Activated T-helper 2 cell treated with anti-CD3 and anti-CD28 coated beads, Interferon-gamma antibody, Interleukin-2, Interleukin-4, amounts not matched to agents 10 μg/mL and 5 μg/mL and 100 μg/mL, durations not matched to agents 14 hours and 24 hours and 36 hours (primary cell): ENCODE results near the gene SPPL2C. TPM values are rescaled to one million over a fixed set of nuclear protein-coding genes. Genes with fewer than 3 reads are reported as not detected.
"Not testable (repeated sequence)": the region's sequence is repeated elsewhere in the genome, so short reads cannot be mapped to it uniquely, and the experiment has no call there.

Source experiments
- DNase-seq: peaks from one replicate; pipeline ENCODE4 v3.0.0; 2021; ENCODE audit warnings: low spot score
- H3K27ac Mint-ChIP-seq: one replicate; pipeline ENCODE4 v1.8.0; 2021; ENCODE audit warnings: mixed read lengths
- H3K27me3 Mint-ChIP-seq: one replicate; pipeline ENCODE4 v1.8.0; 2021; ENCODE audit warnings: low read depth, mixed read lengths
- H3K36me3 Mint-ChIP-seq: one replicate; pipeline ENCODE4 v1.8.0; 2021; ENCODE audit warnings: low read depth, mixed read lengths
- H3K4me1 Mint-ChIP-seq: one replicate; pipeline ENCODE4 v1.8.0; 2021; ENCODE audit warnings: low read depth, mixed read lengths
- H3K4me3 Mint-ChIP-seq: one replicate; pipeline ENCODE4 v1.8.0; 2021; ENCODE audit warnings: low read depth, mild to moderate bottlenecking, moderate library complexity, mixed read lengths
- H3K9me3 Mint-ChIP-seq: one replicate; pipeline ENCODE4 v1.8.0; 2021; ENCODE audit warnings: mixed read lengths
- intact Hi-C: fragments of 100-400 bp; cut with micrococcal nuclease; formaldehyde crosslinking; loops from one replicate; pipeline ENCODE4 v1.15.1; 2023
- total RNA-seq: library from RNA; stranded (reverse); gene quantifications from 2 replicates; pipeline ENCODE4 v1.2.3, GENCODE V29; 2022

The SPPL2C gene
- total RNA-seq, 1 donor from 2014 or later = not detected

GRCh38 chr17:45857977-45858708 is 13.5 kb downstream of the SPPL2C start:
- H3K9me3 Mint-ChIP-seq = no peaks in the 10 kb centered on the region
- intact Hi-C loops = no loop called here
- H3K27me3 Mint-ChIP-seq = peaks cover 19% of the 10 kb centered on the region
- no peak for DNase-seq
- no peak overlapping the region for H3K27ac Mint-ChIP-seq
- H3K4me1 Mint-ChIP-seq = no peaks in the 10 kb centered on the region
- H3K36me3 Mint-ChIP-seq = no peaks in the 10 kb centered on the region
- no peak overlapping the region for H3K4me3 Mint-ChIP-seq

GRCh38 chr17:45861165-45861564 is 16.5 kb downstream of the SPPL2C start:
- H3K27ac Mint-ChIP-seq = no peak overlapping the region

GRCh38 chr17:45862127-45862526 is 17.4 kb downstream of the SPPL2C start:
- H3K27ac Mint-ChIP-seq, H3K4me1 Mint-ChIP-seq, H3K36me3 Mint-ChIP-seq, DNase-seq, H3K9me3 Mint-ChIP-seq, H3K4me3 Mint-ChIP-seq, intact Hi-C loops: not testable (repeated sequence)
- peaks cover 27% of the 10 kb centered on the region for H3K27me3 Mint-ChIP-seq

More at GRCh38 chr17:45861165-45861564, 16.5 kb downstream of the SPPL2C start:
- Mint-ChIP-seq H3K4me3 (no peak overlapping the region), H3K27me3 (peaks cover 27% of the 10 kb centered on the region), H3K36me3 (no peaks in the 10 kb centered on the region), H3K4me1 (no peaks in the 10 kb centered on the region), H3K9me3 (no peaks in the 10 kb centered on the region)
- no peak for DNase-seq
- intact Hi-C loops = no loop called here

- no peak for DNase-seq
Measured at GRCh38 chr17:45863857-45864654, 19.4 kb downstream of the SPPL2C start.

GRCh38 chr17:45867171-45867570 is 22.5 kb downstream of the SPPL2C start:
- intact Hi-C loops = no loop called here
- no peaks in the 10 kb centered on the region for H3K9me3 Mint-ChIP-seq
- peaks cover 18% of the 10 kb centered on the region for H3K27me3 Mint-ChIP-seq
- H3K27ac Mint-ChIP-seq = no peak overlapping the region
- no peak for DNase-seq
- H3K4me3 Mint-ChIP-seq = no peak overlapping the region
- H3K36me3 Mint-ChIP-seq = no peaks in the 10 kb centered on the region
- H3K4me1 Mint-ChIP-seq = peaks cover 13% of the 10 kb centered on the region

More at GRCh38 chr17:45863857-45864654, 19.4 kb downstream of the SPPL2C start:
- intact Hi-C loops = no loop called here
- Mint-ChIP-seq H3K9me3 (no peaks in the 10 kb centered on the region), H3K4me3 (no peak overlapping the region), H3K27me3 (peaks cover 22% of the 10 kb centered on the region), H3K36me3 (no peaks in the 10 kb centered on the region), H3K27ac (no peak overlapping the region), H3K4me1 (peaks cover 2% of the 10 kb centered on the region)

GRCh38 chr17:45867702-45868101 is 23.0 kb downstream of the SPPL2C start:
- no peak for DNase-seq
- Mint-ChIP-seq H3K36me3 (no peaks in the 10 kb centered on the region), H3K27me3 (peaks cover 16% of the 10 kb centered on the region), H3K9me3 (no peaks in the 10 kb centered on the region), H3K4me1 (peaks cover 13% of the 10 kb centered on the region), H3K27ac (no peak overlapping the region), H3K4me3 (no peak overlapping the region)
- intact Hi-C loops = no loop called here

GRCh38 chr17:45868276-45868675 is 23.6 kb downstream of the SPPL2C start:
- intact Hi-C loops = no loop called here
- Mint-ChIP-seq H3K27me3 (peaks cover 12% of the 10 kb centered on the region), H3K27ac (no peak overlapping the region), H3K4me3 (no peak overlapping the region), H3K36me3 (no peaks in the 10 kb centered on the region), H3K4me1 (peaks cover 14% of the 10 kb centered on the region), H3K9me3 (no peaks in the 10 kb centered on the region)
- no peak for DNase-seq

- DNase-seq = no peak
- Mint-ChIP-seq H3K4me1 (peaks cover 19% of the 10 kb centered on the region), H3K36me3 (no peaks in the 10 kb centered on the region), H3K27ac (no peak overlapping the region), H3K27me3 (peaks cover 9% of the 10 kb centered on the region), H3K4me3 (no peak overlapping the region), H3K9me3 (no peaks in the 10 kb centered on the region)
- intact Hi-C loops = no loop called here
Measured at GRCh38 chr17:45869676-45870341, 25.1 kb downstream of the SPPL2C start.

- intact Hi-C loops = no loop called here
- no peak overlapping the region for H3K27ac Mint-ChIP-seq
- no peaks in the 10 kb centered on the region for H3K36me3 Mint-ChIP-seq
- H3K4me1 Mint-ChIP-seq = peaks cover 19% of the 10 kb centered on the region
- DNase-seq = no peak
- no peaks in the 10 kb centered on the region for H3K9me3 Mint-ChIP-seq
- no peak overlapping the region for H3K4me3 Mint-ChIP-seq
- H3K27me3 Mint-ChIP-seq = peaks cover 3% of the 10 kb centered on the region
Measured at GRCh38 chr17:45870342-45870974, 25.8 kb downstream of the SPPL2C start.

GRCh38 chr17:45871718-45872117 is 27.0 kb downstream of the SPPL2C start:
- Mint-ChIP-seq H3K27ac (no peak overlapping the region), H3K27me3 (peaks cover 8% of the 10 kb centered on the region)

GRCh38 chr17:45873728-45874127 is 29.0 kb downstream of the SPPL2C start:
- Mint-ChIP-seq H3K9me3 (no peaks in the 10 kb centered on the region), H3K4me3 (peak overlapping the region; percentile 41), H3K4me1 (peaks cover 18% of the 10 kb centered on the region), H3K27me3 (peaks cover 16% of the 10 kb centered on the region), H3K27ac (peak overlapping the region; percentile 60), H3K36me3 (no peaks in the 10 kb centered on the region)
- intact Hi-C loops = no loop called here
- DNase-seq = peak; percentile 14

More at GRCh38 chr17:45871718-45872117, 27.0 kb downstream of the SPPL2C start:
- H3K36me3 Mint-ChIP-seq = no peaks in the 10 kb centered on the region
- intact Hi-C loops = no loop called here
- H3K4me3 Mint-ChIP-seq = no peak overlapping the region
- peaks cover 19% of the 10 kb centered on the region for H3K4me1 Mint-ChIP-seq
- no peak for DNase-seq
- no peaks in the 10 kb centered on the region for H3K9me3 Mint-ChIP-seq

GRCh38 chr17:45874151-45874550 is 29.5 kb downstream of the SPPL2C start:
- intact Hi-C loops = no loop called here
- H3K36me3 Mint-ChIP-seq = no peaks in the 10 kb centered on the region
- H3K27me3 Mint-ChIP-seq = peaks cover 16% of the 10 kb centered on the region
- H3K9me3 Mint-ChIP-seq = no peaks in the 10 kb centered on the region
- no peak overlapping the region for H3K4me3 Mint-ChIP-seq
- no peak overlapping the region for H3K27ac Mint-ChIP-seq
- DNase-seq = no peak
- peaks cover 18% of the 10 kb centered on the region for H3K4me1 Mint-ChIP-seq
